ENCODE results near the gene APPL1.

DNA sequence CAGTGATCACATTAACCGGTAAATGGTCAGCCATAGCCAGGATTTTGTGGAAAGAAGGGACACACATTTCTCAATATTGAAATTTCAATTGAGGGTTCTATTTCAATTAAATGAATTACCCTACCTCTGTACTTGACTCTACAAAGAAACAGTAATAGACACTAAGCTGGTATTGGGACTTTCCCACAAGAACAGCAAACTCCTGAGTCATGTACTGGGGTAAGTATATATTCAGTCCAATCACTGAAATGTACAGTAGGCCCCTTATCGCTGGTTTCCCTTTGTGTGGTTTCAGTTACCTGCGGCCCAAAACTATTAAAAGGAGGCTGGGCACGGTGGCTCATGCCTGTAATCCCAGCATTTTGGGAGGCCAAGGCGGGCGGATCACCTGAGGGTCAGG, 47.3 kb downstream of the APPL1 start:
- TF ChIP-seq, protein P1, sequence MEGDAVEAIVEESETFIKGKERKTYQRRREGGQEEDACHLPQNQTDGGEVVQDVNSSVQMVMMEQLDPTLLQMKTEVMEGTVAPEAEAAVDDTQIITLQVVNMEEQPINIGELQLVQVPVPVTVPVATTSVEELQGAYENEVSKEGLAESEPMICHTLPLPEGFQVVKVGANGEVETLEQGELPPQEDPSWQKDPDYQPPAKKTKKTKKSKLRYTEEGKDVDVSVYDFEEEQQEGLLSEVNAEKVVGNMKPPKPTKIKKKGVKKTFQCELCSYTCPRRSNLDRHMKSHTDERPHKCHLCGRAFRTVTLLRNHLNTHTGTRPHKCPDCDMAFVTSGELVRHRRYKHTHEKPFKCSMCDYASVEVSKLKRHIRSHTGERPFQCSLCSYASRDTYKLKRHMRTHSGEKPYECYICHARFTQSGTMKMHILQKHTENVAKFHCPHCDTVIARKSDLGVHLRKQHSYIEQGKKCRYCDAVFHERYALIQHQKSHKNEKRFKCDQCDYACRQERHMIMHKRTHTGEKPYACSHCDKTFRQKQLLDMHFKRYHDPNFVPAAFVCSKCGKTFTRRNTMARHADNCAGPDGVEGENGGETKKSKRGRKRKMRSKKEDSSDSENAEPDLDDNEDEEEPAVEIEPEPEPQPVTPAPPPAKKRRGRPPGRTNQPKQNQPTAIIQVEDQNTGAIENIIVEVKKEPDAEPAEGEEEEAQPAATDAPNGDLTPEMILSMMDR (conservative IDR thresholded peaks at IDR 0.05; ENCODE audit: low read depth, low read length), result no peak
- TF ChIP-seq EZH2 (IDR thresholded peaks at IDR 0.05; ENCODE audit: borderline replicate concordance, low read depth, low read length, poor library complexity, severe bottlenecking), result no peak
